GM21367 (cell line): ENCODE measurements around the gene TTC22.
"Not testable (repeated sequence)": the region's sequence is repeated elsewhere in the genome, so short reads cannot be mapped to it uniquely, and the experiment has no call there.

Source experiments
- ATAC-seq: cut with Tn5 transposase; IDR thresholded peaks from one replicate; pipeline ENCODE4 v1.9.1; 2021; ENCODE audit not compliant: unreplicated experiment

Gene TTC22

DNA sequence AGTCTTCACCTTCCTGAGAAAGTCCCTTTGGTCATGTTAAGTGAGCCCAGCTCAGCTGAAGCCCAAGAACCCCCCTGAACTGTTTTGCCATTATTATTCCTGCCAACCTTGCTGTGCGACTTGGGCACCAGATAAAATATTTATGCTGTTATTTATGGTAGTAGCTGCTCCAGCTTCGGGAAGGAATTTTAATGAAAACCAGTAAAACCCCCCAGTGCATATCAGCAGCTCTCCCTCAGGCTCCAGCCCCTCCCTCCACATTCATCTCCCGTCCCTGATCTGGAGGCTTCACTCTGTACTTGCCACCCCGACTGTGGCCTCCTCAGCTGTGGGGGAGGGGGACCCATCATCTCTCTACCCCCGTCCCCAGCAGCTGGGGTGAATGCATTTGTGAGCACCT lies 12.7 kb downstream of the TTC22 start:
- no peak for ATAC-seq

DNA sequence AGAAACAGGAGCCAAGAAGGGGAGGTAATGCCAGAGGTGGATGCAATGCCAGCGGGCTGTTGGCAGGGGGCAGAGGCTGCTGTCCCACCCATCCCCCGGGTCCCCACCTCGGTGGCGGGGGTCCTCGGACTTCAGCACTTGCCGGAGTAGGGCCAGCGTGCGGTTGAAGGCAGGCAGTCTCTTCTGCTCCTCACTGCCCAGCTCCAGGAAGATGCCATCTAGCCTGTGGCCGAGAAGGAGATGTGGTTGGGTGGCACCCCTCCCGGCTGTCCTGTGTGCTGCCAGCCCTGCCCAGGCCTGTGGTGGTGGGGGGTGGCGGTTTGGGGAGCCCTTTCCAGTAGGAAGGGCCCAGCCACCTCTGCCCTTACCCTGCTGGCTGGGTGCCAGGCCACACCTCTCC lies 13.5 kb downstream of the TTC22 start:
- no peak for ATAC-seq

DNA sequence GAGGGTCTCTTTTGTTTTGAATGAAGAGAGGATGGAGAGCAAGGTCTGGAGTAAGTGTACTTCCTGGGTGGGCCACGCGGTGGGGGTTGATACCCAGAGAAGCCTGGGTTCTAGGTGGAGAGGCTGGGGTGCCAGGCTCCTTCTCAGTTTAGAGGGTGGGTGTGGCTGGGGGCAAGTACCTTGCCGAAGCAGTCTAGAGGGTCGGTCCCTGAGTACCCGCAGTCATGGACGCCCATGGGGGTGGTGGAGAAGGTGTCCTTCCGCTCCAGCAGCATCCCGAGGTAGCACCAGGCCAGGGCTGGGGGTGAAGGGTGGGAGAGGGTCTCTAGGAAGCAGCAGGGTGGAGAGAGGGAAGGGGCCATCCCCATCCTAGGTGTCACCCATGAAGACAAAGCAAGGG lies 14.3 kb downstream of the TTC22 start:
- ATAC-seq: no peak

DNA sequence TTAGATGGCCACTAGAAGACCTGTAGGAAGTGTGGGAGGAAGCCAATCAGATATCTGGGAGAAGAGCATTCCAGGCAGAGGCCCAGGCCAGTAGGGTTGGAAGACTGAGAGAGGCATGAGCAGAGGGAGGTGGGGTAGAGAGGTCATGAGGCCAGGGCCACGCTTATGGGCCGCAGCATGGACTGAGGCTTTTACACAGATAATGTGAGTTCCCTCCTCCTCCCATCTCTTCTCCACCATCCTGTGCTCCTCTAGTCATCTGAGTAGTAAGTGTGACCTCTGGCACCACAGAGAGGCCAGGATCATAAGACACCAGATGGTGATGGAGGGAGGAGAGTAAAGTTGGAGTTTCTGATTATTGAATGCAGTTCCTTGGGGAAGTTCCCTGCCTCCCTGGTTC lies 17.1 kb downstream of the TTC22 start:
- no peak for ATAC-seq

DNA sequence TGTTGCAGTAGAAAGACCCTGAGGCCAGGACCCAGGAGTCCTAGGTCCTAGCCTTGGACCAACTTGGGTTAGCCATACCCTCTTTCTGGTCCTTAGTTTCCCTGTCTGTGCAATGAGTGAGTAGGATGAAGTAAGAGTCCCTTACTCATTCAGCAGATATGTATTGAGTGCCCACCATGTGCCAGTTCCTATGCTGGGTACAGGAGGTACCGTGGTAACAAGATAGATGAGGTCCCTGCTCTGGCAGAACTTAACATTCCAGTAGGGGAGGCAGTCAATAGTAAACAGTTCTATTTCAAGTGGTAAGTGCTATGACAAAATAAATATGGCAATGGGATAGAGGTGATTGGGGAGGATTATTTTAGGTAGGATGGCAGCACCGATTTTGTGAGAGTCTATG lies 18.5 kb downstream of the TTC22 start:
- ATAC-seq: no peak

DNA sequence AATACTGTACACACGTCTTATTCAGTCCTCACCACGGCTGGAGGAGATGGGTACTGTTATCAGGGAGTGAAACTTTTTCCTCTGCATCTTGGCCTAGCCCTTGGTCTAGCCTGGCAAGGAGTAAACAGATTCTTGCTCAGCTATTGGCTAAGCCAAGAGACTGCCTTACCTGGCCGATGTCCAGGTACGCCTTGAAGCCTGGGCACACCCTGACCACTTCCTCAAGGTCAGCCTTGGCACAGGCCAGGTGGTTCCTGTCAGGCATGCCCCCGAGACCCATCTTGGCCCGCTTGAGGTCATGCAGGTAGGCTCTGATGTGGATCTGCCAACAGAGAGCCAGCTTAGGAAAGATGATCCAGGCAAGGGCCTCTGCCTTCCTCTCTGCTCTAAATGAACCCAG lies 19.0 kb downstream of the TTC22 start:
- no peak for ATAC-seq

DNA sequence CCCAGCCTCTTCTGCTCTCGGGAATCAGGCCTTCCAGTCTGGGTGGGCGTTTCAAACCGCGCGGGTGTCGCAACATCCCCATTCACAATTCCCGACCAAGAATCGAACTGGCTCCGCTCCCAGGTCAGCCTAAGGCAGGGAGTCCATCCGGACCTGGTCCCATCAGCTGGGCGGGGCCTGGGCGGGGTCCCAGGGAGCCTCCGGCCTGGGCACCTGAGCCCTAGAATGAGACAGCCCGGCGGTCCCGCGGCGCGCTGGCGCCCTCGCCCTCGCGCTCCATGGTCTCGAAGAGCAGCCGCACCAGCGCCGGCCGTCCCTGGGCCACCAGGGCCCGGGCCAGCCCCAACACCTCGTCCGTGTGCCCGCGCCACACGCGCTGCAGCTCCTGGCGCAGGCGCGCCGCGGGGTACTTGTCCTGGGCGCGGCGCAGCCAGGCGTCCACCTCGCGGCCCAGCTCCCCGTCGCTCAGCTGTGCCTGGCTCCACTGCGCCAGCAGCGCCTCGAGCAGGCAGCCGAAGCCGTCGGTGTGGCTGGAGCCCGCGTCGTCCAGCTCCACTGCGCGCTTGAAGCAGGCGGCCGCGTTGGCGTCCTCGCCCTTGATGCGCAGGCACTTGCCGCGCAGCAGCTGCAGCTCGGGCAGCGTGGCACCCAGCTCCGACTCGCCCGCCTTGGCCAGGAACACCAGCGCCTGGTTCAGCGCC lies 19.9 kb downstream of the TTC22 start:
- ATAC-seq: no peak

DNA sequence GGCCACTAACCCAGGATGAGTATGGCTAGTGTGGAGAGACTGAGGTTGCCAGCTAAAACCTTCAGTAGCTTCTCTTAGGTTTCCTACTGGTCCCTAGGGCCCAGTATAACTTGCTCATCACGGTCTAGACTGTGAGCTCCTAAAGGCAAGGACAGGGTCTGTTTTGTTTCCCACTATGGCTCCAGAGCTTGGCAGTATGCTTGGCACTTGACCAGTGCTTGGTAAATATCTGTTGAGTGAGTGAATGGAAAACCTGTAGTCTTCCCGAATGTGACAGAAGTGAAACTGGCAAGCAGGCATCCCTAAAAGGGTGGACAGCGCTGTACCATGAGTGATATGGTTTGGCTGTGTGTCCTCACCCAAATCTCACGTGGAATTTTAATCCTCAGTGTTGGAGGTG lies 23.7 kb downstream of the TTC22 start:
- no peak for ATAC-seq

DNA sequence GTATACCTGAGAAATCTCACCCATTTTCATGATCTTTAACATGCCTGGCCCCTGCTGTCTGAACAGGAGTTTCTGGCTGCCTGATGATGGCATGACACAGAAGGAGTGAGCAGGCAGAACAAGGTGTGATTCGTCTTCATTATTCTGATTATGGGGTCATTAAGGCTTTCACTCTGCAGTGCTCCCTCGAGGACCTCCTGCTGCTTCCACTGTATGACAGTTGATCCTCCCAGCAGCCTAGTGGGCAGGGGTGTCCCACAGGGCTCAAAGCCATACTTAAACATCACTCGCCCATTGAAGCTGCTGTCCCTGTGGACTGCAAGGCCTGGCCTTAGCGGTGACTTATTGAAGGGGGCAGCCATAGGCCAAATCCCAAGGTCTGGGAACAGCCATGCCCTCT lies 24.1 kb downstream of the TTC22 start:
- ATAC-seq: no peak

DNA sequence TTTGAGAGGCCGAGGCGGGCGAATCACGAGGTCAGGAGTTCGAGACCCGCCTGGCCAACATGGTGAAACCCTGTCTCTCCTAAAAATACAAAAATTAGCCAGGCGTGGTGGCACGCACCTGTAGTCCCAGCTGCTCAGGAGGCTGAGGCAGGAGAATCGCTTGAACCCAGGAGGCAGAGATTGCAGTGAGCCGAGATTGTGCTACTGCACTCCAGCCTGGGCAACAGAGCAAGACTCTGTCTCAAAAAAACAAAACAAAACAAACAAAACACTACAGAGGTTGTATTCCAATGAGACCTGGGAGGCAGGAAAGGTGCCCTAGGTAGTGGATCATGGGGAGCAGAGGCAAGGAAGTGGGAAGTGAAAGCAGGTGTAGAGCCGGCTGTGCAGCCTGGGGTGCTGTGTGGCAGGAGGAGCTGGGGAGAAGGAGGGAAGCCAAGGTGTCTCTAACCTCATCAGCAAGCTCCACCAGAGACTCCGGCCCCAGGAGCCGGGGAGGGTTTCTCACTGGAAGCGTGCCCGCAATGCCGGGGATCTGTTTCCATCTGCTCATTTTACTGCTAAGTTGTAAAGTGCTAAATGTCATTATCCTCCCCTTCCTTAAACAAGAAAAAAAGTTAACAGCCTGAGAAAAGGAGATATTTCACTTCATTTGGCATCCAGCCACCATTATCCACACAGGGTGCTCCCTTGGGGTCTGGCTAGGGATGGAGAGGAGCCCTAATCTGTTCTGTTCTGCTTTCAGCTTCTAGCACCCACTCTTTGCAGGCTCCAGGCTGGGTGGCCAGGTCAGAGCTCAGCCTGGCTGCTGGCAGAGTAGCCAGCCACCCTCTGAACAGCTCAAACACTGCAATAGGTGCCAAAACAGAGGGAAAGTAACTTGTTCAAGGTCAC lies 25.0 kb downstream of the TTC22 start:
- not testable (repeated sequence) for ATAC-seq

DNA sequence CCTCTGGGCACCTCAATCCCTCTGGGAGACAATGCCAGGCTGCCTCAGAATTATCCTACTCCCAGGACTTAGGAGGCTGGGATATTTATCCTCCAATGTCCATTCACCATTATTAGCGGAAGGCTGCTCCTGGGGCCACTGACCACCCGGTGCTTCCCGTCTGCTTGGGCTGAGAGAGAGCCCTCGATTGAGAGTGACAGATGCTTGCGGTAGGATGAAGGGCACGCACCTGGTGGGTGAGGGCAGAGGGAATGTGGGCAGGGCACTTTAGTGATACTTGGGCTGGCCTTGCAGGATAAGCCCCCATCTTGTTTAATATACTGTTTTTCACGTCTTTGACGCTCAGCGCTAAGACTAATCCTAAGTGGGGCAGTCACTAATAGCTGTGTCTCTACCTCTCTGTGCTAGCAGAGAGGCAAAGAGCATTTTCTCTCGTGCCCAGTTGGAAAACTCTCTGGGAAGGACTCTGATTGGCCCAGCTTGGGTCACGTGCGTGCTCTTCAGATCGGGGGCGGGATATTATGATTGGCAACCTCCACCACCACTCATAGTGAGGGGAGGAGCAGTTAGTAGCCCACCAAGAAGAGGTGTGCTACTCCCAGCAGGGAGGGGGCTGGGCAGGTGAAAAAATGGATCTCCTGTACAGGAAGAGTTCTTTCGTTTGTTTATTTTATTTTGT lies 26.2 kb downstream of the TTC22 start:
- no peak for ATAC-seq

DNA sequence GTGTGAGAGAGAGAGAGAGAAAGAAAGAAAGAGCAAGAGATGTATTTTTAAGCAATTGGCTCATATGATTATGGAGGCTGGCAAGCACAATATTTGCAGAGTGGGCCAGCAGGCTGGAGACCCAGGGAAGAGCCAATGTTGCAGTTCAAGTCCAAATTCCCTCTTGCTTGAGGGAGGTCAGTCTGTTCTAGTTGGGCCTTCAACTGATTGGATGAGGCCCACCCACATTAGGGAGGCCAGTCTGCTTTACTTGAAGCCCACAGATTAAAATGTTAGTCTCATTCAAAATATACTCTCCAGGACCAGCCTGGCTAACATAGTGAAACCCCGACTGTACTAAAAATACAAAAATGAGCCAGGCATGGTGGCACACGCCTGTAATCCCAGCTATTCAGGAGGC lies 28.2 kb downstream of the TTC22 start:
- ATAC-seq: no peak

DNA sequence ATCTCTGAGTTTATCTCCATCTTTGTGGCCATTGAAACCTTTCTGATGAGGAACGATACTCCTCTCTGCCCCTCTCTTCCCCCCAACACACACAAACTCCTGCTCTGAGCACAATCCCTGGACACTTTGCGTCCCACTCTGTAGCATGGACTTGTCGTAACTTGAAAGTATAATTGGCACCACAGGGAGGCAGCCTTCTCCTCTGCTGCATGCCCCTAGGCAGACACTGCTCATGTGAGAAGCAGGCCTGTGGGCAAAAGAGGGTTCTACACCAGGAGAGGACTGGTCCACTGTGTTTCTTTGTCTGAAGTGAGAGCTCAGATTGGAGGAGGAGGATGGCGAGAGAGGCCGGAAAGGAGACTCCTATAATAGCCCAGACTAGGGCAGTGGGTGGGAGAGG lies 33.0 kb downstream of the TTC22 start:
- ATAC-seq: no peak

DNA sequence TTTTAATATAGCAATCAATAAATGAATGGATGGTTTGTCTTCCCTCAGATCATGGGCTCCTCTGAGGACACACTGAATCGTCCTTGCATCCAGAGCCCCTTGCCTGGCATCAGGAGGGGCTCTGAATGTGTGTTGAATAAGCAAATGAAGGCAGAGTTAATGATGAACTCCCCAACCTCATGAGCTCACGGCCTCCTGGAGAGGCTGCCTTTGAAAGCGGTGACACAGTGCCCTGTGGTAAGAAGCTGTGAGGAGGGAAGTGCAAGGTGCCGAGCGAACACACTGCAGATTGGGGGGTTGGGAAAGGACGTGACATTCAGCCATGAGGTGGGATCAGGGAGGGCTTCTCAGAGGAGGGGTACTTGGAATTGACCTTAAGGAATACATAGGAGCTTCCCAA lies 33.6 kb downstream of the TTC22 start:
- no peak for ATAC-seq

DNA sequence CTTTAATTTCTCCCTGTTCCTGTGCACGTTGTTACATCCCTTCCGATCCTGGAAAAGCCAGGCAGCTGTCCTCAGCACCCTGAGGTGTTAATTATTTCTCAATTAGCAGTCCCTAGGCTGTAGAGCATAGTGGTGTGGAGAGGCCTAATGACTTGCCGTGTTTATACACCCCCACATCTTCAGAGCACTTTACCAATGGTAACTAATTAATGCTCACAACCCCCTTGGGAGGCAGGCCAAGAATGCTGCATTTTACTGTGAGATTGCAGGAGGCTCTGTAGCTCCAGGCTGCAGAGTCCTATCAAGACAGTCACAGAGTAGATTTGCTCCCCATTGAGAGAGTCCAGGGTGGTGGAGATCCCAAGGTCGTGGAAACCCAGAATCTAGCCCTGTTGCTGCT lies 34.4 kb downstream of the TTC22 start:
- ATAC-seq: no peak

DNA sequence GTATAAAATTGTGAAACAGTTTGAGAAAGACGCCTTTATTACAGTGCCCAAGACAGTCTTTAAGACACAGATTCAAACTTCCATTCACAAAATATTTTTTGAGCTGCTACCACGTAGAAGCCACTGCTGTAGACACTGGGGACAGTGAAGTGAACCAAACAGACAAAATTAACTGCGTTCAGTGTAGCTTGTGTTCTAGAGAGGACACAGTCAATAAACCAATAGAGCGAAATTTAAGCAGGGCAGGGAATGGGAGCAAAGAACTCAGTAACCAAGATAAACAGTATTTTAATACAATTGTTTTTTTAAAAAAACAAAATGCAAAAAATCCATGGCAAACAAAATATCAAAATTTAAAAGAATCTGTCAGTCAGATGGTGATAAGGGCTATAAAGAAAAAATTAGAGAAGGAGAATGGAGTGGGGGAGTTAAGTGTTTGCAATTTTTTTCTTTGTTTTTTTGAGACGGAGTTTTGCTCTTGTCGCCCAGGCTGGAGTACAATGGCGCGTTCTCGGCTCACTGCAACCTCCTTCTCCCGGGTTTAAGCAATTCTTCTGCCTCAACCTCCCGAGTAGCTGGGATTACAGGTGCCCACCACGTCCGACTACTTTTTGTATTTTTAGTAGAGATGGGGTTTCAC lies 36.1 kb downstream of the TTC22 start:
- ATAC-seq: peak; percentile 2

DNA sequence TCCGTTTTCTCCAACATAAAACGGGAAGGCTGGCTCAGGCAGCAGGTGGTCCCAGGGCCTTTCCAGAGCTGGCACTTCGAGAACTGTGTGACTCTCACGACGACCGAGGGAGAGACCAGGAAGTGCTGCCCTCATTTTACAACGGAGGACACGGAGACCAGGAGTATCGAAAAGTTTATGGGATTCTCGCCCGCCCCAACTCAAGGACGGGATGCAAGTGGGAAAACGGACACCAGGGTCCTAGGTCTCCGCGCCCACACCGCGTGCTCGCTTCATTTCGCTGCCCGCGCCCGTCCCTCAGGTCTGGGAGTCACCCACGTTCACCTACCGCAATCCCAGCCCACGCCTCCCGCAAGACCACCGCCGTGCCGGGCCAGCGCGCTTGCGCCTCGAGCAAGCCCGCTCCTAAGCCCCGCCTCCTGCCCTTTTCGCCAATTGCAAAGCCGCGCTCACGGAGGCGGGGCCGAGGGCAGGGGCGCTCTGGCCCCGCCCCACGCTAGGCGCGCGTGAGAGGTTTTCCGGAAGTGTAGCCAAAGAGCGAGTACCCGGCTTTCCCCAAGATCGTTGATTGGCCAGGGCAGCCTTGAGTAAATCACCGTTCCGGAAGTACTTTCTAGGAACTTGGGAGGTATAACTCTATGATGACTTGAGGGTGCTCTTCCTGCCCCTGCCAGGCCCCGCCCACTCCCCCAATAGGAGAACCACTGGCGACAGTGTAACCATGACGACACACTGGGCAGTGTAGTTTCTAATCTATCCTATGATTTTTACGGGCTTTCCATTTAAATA lies 36.8 kb downstream of the TTC22 start, which contains the start of gene PARS2:
Gene PARS2 (minus strand): TSS at position 391 of the 789 bp plus-strand sequence. CDS start 5,362 bp downstream, outside the sequence.
- peak; percentile 93 for ATAC-seq

DNA sequence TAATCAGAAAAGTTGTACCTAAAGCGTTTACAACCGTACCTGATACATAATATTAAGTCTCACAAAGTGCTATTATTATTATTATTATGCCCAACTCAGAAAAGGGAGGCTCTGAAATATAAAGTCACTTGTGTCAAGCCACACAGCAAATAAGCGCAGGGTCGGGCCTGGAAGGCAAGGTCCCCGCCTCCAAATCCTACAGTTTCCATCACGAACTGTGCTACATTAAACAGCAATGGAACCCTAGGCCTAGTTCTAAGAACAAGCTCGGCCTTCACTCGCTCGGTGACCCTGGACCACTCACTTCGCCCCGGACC lies 37.3 kb downstream of the TTC22 start:
- ATAC-seq: no peak

DNA sequence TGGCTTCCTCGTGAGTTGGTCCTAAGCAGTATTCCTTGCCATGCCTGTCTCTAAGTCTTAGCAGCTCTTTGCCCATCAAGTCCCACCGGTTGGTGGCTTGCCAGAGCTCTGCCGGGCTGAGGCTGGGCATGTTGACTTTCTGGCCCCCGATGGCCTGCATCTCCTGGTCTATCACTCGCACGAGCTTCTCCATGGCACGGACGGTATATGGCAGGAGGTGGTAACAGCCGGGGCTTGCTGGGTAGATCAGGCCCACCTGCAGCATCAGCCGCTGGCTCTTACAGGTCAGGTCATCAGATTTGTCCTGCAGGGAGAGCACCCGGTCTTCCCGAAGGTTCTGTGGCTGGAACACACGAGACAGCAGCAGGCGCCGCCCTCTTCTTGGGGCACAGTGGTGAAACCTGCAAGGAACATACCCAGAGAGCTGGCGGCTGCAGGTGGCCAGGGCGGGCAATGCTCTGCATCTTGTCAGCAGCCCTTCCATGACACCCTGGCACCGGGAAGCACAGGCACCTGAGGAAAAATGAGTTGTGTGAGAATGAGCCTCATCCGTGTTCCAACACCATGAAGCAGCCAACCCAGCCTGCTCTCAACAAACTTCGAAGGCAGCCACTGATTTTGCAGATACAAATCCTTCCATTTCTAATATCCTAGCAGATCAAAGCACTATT lies 42.3 kb downstream of the TTC22 start:
- no peak for ATAC-seq

DNA sequence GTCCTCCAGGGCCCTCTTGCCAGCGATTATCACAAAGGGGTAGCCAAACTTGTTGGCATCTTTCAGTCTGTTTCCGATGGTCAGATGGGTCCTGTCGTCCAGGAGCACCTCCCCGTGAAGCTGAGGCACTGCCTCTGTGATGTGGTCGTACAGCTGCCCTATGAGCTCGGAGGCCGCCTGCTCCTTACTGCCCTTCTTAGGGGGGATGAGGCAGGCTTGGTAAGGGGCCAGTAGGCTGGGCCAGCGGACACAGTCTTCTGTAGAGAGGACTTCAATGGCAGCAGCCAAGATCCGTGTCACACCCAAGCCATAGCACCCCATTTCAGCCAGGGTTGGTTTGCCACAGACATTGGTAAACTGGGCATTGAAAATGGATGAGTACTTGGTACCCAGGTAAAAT lies 43.3 kb downstream of the TTC22 start:
- no peak for ATAC-seq
